HG03025 (cell line): ENCODE results near the gene PEMT.
"Not testable (repeated sequence)": the region's sequence is repeated elsewhere in the genome, so short reads cannot be mapped to it uniquely, and the experiment has no call there.

Source experiments
- ATAC-seq: cut with Tn5 transposase; IDR thresholded peaks from one replicate; pipeline ENCODE4 v1.9.1; 2021; ENCODE audit warnings: mild to moderate bottlenecking, moderate library complexity; ENCODE audit not compliant: unreplicated experiment, low FRiP score

PEMT gene

GRCh38 chr17:17591355-17592298, at the start of gene PEMT:
Gene PEMT, minus strand, starts transcription at chr17:17591708. Its CDS starts 82 bp downstream, at chr17:17591626.
- peak; percentile 82 for ATAC-seq

GRCh38 chr17:17639661-17640270, 48.3 kb upstream of the PEMT start:
- ATAC-seq, result not testable (repeated sequence)

- ATAC-seq, result no peak
Measured at GRCh38 chr17:17638467-17638866, 47.0 kb upstream of the PEMT start.

- no peak for ATAC-seq
Measured at GRCh38 chr17:17636272-17636885, 44.9 kb upstream of the PEMT start.

GRCh38 chr17:17635537-17636271, 44.2 kb upstream of the PEMT start:
- not testable (repeated sequence) for ATAC-seq

- ATAC-seq, result no peak
Measured at GRCh38 chr17:17635126-17635525, 43.6 kb upstream of the PEMT start.

- no peak for ATAC-seq
Measured at GRCh38 chr17:17633310-17633709, 41.8 kb upstream of the PEMT start.

- ATAC-seq, result not testable (repeated sequence)
Measured at GRCh38 chr17:17632690-17633089, 41.2 kb upstream of the PEMT start.

GRCh38 chr17:17628388-17629008, 37.0 kb upstream of the PEMT start:
- no peak for ATAC-seq

- no peak for ATAC-seq
Measured at GRCh38 chr17:17626840-17627239, 35.3 kb upstream of the PEMT start.

GRCh38 chr17:17626151-17626805, 34.8 kb upstream of the PEMT start:
- no peak for ATAC-seq

- no peak for ATAC-seq
Measured at GRCh38 chr17:17624741-17625140, 33.2 kb upstream of the PEMT start.

- no peak for ATAC-seq
Measured at GRCh38 chr17:17623904-17624303, 32.4 kb upstream of the PEMT start.

GRCh38 chr17:17621254-17621653, 29.7 kb upstream of the PEMT start:
- no peak for ATAC-seq

- ATAC-seq, result no peak
Measured at GRCh38 chr17:17613708-17614114, 22.2 kb upstream of the PEMT start.

- no peak for ATAC-seq
Measured at GRCh38 chr17:17612085-17613022, 20.8 kb upstream of the PEMT start.

- no peak for ATAC-seq
Measured at GRCh38 chr17:17609121-17609520, 17.6 kb upstream of the PEMT start.

- ATAC-seq, result no peak
Measured at GRCh38 chr17:17606416-17607000, 15.0 kb upstream of the PEMT start.
